ENCODE data around the gene TSNAX. TPM values are rescaled to one million over a fixed set of nuclear protein-coding genes. Genes with fewer than 3 reads are reported as not detected.

TSNAX gene
- total and polyA plus RNA-seq, 4 donors, result 12.8 to 25.4 (median 19.6) TPM

DNA sequence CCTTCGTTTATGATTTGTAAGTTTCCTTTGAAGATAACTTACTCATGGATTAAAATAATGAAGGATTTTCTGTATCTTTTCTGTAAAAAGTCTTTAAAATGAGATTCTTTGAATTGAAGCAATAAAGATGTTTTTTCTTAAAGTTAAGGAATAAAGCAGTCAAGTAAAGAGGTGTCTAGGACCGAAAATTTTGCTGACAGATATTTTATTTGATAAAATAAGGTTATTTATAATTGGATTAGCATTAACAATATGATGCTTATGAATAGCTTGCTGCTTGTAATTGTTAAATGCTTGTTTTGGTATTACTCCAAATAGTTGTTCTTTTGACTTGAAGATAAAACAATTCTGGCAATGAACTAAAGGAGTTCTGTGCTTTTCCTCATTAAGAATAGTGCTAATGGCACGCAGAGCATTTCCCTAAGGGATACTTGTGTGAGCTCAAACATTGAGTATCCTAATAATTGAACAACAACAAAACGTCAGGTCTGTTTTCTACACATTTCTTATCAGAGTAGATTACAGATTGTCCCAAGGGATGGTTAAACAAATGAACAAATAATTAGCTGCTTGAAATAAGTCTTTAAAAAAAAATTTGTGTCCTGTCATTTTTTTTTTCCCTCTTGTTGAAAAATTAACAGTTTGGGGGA, 16.6 kb downstream of the TSNAX start:
- H3K9ac ChIP-seq (ENCODE audit: low read depth in 1 of 2, low read length in 2 of 2), result no peak overlapping the region
- no peak overlapping the region for H3K4me3 ChIP-seq (ENCODE audit: low read depth in 1 of 3, low read length in 3 of 3)
- no peak for TF ChIP-seq RXRA (IDR thresholded peaks at IDR 0.05)
- no peak for TF ChIP-seq SP1 (IDR thresholded peaks at IDR 0.05)
- TF ChIP-seq FOXA2 (IDR thresholded peaks at IDR 0.05), result no peak
- no peak for TF ChIP-seq HNF4A (conservative IDR thresholded peaks at IDR 0.05)
- TF ChIP-seq RAD21 (IDR thresholded peaks at IDR 0.05), result no peak
- TF ChIP-seq FOXA1 (IDR thresholded peaks at IDR 0.05), result no peak
- no peak for TF ChIP-seq YY1 (IDR thresholded peaks at IDR 0.05)
- TF ChIP-seq, protein P1, sequence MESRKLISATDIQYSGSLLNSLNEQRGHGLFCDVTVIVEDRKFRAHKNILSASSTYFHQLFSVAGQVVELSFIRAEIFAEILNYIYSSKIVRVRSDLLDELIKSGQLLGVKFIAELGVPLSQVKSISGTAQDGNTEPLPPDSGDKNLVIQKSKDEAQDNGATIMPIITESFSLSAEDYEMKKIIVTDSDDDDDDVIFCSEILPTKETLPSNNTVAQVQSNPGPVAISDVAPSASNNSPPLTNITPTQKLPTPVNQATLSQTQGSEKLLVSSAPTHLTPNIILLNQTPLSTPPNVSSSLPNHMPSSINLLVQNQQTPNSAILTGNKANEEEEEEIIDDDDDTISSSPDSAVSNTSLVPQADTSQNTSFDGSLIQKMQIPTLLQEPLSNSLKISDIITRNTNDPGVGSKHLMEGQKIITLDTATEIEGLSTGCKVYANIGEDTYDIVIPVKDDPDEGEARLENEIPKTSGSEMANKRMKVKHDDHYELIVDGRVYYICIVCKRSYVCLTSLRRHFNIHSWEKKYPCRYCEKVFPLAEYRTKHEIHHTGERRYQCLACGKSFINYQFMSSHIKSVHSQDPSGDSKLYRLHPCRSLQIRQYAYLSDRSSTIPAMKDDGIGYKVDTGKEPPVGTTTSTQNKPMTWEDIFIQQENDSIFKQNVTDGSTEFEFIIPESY (IDR thresholded peaks at IDR 0.05), result no peak
- TF ChIP-seq EGR1 (IDR thresholded peaks at IDR 0.05; ENCODE audit: low read depth in 2 of 2), result no peak
- no peak for TF ChIP-seq MAX (IDR thresholded peaks at IDR 0.05)
- TF ChIP-seq HNF4G (IDR thresholded peaks at IDR 0.05), result no peak
- no peak for TF ChIP-seq NR2F2 (IDR thresholded peaks at IDR 0.05)
- no peak for TF ChIP-seq ATF3 (IDR thresholded peaks at IDR 0.05)
- TF ChIP-seq, protein P2, sequence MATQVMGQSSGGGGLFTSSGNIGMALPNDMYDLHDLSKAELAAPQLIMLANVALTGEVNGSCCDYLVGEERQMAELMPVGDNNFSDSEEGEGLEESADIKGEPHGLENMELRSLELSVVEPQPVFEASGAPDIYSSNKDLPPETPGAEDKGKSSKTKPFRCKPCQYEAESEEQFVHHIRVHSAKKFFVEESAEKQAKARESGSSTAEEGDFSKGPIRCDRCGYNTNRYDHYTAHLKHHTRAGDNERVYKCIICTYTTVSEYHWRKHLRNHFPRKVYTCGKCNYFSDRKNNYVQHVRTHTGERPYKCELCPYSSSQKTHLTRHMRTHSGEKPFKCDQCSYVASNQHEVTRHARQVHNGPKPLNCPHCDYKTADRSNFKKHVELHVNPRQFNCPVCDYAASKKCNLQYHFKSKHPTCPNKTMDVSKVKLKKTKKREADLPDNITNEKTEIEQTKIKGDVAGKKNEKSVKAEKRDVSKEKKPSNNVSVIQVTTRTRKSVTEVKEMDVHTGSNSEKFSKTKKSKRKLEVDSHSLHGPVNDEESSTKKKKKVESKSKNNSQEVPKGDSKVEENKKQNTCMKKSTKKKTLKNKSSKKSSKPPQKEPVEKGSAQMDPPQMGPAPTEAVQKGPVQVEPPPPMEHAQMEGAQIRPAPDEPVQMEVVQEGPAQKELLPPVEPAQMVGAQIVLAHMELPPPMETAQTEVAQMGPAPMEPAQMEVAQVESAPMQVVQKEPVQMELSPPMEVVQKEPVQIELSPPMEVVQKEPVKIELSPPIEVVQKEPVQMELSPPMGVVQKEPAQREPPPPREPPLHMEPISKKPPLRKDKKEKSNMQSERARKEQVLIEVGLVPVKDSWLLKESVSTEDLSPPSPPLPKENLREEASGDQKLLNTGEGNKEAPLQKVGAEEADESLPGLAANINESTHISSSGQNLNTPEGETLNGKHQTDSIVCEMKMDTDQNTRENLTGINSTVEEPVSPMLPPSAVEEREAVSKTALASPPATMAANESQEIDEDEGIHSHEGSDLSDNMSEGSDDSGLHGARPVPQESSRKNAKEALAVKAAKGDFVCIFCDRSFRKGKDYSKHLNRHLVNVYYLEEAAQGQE (IDR thresholded peaks at IDR 0.05), result no peak
- no peak for TF ChIP-seq JUND (IDR thresholded peaks at IDR 0.05)
- TF ChIP-seq CTCF (IDR thresholded peaks at IDR 0.05; ENCODE audit: low read depth, low read length, missing input control), result no peak
- TF ChIP-seq GABPA (IDR thresholded peaks at IDR 0.05 in 1 of 2, conservative IDR thresholded peaks at IDR 0.05 in 1 of 2), result no peak
- TF ChIP-seq TAF1 (conservative IDR thresholded peaks at IDR 0.05), result no peak
- no peaks in the 10 kb centered on the region for H3K9me3 ChIP-seq (ENCODE audit: control insufficient read depth in 4 of 4, low read length in 3 of 4)
- H3K36me3 ChIP-seq (ENCODE audit: control insufficient read depth in 4 of 4, insufficient read depth in 3 of 4, low read depth in 1 of 4, low read length in 3 of 4), result peaks cover 2 to 18% (median 7%) of the 10 kb centered on the region in 4 donors
- 81% methylated on average over 4 of the region's 4 CpGs for WGBS
- no peak overlapping the region for H3K27ac ChIP-seq (ENCODE audit: low read depth in 1 of 2, low read length in 2 of 2)
- no peak for DNase-seq (ENCODE audit: low spot score)
- no peaks in the 10 kb centered on the region for H3K4me1 ChIP-seq (ENCODE audit: control insufficient read depth in 4 of 4, insufficient read depth in 4 of 4, low read length in 3 of 4)
- no peaks in the 10 kb centered on the region for H3K27me3 ChIP-seq (ENCODE audit: control insufficient read depth in 4 of 4, insufficient read depth in 4 of 4, low read length in 3 of 4)

Measured in liver (tissue), 9 donors.